Left ventricle myocardium inferior (tissue), 1 donor: ENCODE results near the gene BTG2. TPM values are rescaled to one million over a fixed set of nuclear protein-coding genes. Genes with fewer than 3 reads are reported as not detected.

Experiments used
- DNase-seq: peaks from one replicate; pipeline ENCODE4 v3.0.0-alpha.2; 2020
- H3K27ac ChIP-seq: fragments of 200-600 bp; replicated peaks from 2 replicates; pipeline ENCODE4 v1.8.0; 2021
- H3K27me3 ChIP-seq: fragments of 200-600 bp; 2 replicates; pipeline ENCODE4 v1.8.0; 2021; ENCODE audit warnings: low read depth
- H3K36me3 ChIP-seq: fragments of 200-600 bp; 2 replicates; pipeline ENCODE4 v1.8.0; 2021
- H3K4me1 ChIP-seq: fragments of 200-600 bp; 2 replicates; pipeline ENCODE4 v1.8.0; 2021
- H3K4me3 ChIP-seq: fragments of 200-600 bp; 2 replicates; pipeline ENCODE4 v1.8.0; 2021; ENCODE audit warnings: mild to moderate bottlenecking, moderate library complexity
- H3K9me3 ChIP-seq: fragments of 200-600 bp; replicated peaks from 2 replicates; pipeline ENCODE4 v1.8.0; 2021
- intact Hi-C: fragments of 100-400 bp; cut with micrococcal nuclease; formaldehyde crosslinking; loops from one replicate; pipeline ENCODE4 v1.11.0; 2022
- total RNA-seq: library from RNA; stranded (reverse); fragmentation: NEBNext Ultra II Directional; extraction: Animal tissue kit (Norgen Biotek cat#: 25700); gene quantifications from one replicate; pipeline ENCODE4 v1.2.1, GENCODE V29; 2021
- TF ChIP-seq, protein P1 (sequence below): fragments of 200-600 bp; IDR thresholded peaks from 2 replicates; pipeline ENCODE4 v1.8.0; 2021; ENCODE audit warnings: antibody characterized with exemption, mild to moderate bottlenecking, borderline replicate concordance
- donor health status: DM: no; HTN: yes; CAD: no; lungs with severe emphysema.

Gene BTG2
- total RNA-seq, 1 donor from 2014 or later: 73.7 TPM

DNA sequence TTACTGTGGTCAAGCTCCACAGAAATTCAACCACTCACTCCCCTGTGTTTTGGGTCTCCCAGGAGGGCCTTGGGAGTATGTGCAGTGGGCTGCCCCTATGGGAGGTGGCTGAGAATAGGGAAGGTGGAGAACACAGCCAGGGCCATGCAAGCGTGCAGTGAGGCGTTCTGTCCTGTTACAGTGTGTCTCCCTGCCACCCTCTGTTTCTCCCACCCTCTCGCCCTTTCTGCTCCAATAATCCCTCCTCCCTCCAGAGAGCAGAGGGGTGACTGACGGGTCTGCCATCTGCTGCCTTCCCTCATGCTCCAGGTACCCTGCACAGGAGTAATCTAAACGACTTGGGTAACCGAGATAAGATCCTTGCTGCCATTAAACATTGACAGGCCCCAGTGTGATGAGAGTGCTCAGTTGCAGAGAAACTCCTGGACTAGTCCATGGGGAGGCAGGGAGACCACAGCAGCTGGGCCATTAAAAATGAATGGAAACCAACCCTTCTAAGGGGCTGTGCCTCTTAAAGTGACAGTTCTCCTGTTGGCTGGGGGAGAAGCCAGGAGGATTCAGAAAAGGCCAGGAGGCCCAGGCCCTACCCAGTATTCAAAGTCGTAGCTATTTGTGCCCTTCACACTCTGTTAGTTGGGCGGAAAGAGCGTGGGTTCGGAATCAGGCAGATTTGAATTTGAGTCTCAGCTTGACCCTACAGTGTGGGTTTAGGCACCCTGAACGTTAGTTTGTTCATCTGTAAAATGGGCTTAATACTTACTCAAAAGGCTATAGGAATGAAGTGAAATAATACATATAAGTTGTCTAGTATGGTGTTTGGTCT is 22.4 kb upstream of the BTG2 start:
- Histone ChIP-seq H3K27me3 (no peaks in the 10 kb centered on the region), H3K36me3 (no peaks in the 10 kb centered on the region), H3K9me3 (no peaks in the 10 kb centered on the region), H3K27ac (peak overlapping the region; percentile 96), H3K4me1 (peaks cover 90% of the 10 kb centered on the region), H3K4me3 (no peak overlapping the region)
- DNase-seq: no peak
- TF ChIP-seq, protein P1, sequence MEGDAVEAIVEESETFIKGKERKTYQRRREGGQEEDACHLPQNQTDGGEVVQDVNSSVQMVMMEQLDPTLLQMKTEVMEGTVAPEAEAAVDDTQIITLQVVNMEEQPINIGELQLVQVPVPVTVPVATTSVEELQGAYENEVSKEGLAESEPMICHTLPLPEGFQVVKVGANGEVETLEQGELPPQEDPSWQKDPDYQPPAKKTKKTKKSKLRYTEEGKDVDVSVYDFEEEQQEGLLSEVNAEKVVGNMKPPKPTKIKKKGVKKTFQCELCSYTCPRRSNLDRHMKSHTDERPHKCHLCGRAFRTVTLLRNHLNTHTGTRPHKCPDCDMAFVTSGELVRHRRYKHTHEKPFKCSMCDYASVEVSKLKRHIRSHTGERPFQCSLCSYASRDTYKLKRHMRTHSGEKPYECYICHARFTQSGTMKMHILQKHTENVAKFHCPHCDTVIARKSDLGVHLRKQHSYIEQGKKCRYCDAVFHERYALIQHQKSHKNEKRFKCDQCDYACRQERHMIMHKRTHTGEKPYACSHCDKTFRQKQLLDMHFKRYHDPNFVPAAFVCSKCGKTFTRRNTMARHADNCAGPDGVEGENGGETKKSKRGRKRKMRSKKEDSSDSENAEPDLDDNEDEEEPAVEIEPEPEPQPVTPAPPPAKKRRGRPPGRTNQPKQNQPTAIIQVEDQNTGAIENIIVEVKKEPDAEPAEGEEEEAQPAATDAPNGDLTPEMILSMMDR: no peak
- intact Hi-C loops: no loop called here

DNA sequence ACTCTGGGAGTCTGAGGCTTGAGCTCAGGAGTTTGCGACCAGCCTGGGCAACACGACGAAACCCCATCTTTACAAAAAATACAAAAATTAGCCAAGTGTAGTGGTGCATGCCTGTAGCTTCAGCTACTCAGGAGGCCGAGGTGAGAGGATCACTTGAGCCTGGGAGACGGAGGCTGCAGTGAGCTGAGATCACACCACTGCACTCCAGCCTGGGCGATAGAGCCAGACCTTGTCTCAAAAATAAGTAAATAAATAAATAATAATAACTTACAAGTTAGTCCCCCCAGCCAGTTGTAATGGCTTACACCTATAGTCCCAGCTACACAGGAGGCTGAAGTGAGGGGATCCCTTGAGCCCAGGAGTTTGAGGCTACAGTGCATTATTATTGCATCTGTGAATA is 21.7 kb upstream of the BTG2 start:
- Histone ChIP-seq H3K27ac (no peak overlapping the region), H3K36me3 (no peaks in the 10 kb centered on the region), H3K27me3 (no peaks in the 10 kb centered on the region), H3K9me3 (no peaks in the 10 kb centered on the region), H3K4me3 (no peak overlapping the region), H3K4me1 (peaks cover 90% of the 10 kb centered on the region)
- TF ChIP-seq, protein P1: no peak
- intact Hi-C loops: no loop called here
- DNase-seq: no peak

DNA sequence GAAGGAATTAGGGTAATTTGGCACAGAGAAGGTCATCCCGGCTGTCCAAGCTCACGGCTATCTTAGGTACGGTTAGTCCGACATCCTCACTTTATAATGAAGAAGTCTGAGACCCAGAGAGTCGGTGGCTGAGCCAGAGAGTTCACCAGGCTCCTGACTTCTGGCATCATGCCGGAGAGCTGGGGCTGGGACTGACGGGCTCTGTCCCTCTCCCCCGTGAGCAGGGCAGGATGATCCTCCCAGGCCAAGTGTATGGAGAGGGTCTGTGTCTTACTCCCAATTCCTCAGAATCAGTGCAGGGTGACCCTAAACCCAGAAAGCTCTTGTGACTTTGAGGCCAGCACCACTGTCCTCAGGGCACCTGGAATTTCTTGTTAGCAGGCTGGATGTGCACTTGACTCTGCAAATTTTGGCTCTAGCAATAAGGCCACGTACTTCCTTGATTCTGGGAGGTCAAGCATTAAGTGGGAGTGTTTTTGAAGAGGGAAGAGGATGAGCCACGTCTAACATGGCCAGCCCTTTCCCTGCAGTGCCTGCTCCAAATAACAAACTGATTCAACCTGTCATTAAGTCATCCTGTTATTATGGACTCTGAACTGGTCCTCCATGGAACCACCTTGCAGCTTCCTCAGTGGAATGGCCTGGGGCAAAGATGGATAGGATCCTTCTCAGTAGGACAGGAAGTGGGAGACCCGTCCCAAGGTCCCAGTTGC is 20.8 kb upstream of the BTG2 start:
- H3K36me3 ChIP-seq: no peaks in the 10 kb centered on the region
- peaks cover 90% of the 10 kb centered on the region for H3K4me1 ChIP-seq
- H3K27me3 ChIP-seq: no peaks in the 10 kb centered on the region
- peak overlapping the region; percentile 15 for H3K27ac ChIP-seq
- intact Hi-C loops: no loop called here
- TF ChIP-seq, protein P1: no peak
- no peaks in the 10 kb centered on the region for H3K9me3 ChIP-seq
- DNase-seq: no peak
- no peak overlapping the region for H3K4me3 ChIP-seq

DNA sequence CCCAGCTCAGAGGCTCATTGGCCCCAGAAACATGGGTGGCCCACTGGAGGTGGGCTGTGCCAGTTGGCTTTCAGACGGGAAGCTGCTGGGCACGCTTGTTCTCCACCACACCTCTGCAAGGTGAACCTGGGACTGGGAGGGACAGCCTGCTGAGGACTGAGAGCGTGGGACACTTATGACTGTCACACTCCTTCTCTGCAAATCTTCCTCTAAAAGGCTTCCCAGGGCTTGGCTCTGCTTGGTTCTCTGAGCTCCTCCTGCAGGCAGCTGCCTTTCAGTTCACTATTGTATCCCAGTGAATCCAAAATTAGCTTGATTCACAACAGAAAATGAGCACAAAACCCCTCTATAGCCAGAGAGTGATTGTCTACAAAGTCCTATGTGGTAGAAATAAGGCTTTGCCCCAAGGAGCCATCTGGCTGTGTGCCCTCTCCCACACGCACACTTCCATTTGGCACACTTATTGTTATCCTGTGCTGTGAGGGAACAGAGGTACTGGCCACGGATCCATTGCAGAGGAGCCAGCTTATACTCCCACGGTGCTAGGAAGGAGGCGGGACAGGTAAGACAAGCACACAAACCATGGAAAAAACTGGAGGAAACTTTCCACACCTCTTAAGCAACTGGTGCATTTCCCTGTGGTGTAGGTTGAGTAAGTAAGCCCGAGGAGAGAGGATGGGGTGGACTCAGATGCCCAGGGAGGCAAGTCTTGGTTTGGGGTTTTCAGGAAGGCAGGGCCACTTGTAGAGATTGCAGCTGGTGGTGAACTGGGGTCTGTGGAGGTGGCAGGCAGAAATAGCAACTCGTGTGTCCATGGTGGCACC is 18.9 kb upstream of the BTG2 start:
- Histone ChIP-seq H3K27ac (peak overlapping the region; percentile 90), H3K9me3 (no peaks in the 10 kb centered on the region), H3K27me3 (no peaks in the 10 kb centered on the region), H3K4me3 (no peak overlapping the region), H3K4me1 (peaks cover 90% of the 10 kb centered on the region), H3K36me3 (no peaks in the 10 kb centered on the region)
- intact Hi-C loops: no loop called here
- no peak for DNase-seq
- TF ChIP-seq, protein P1: peak; percentile 39
